ENCODE results near the gene EIF6. TPM values are rescaled to one million over a fixed set of nuclear protein-coding genes. Genes with fewer than 3 reads are reported as not detected.

EIF6 gene
- total RNA-seq, 4 donors from 2014 or later: 176 to 240 (median 198) TPM

GRCh38 chr20:35328689-35329088, 44.1 kb upstream of the EIF6 start:
- H3K36me3 ChIP-seq: peaks cover 0 to 11% (median 0%) of the 10 kb centered on the region in 3 donors
- 85 to 90% methylated on average over 4 of the region's 4 CpGs for WGBS, 2 donors
- intact Hi-C loops (cut with DNase I): no loop called here
- H3K4me3 ChIP-seq: no peak overlapping the region
- H3K4me1 ChIP-seq: peaks cover 0 to 29% (median 7%) of the 10 kb centered on the region in 3 donors
- no peak for DNase-seq
- TF ChIP-seq CTCF (IDR thresholded peaks at IDR 0.05): no peak
- no peak for TF ChIP-seq POLR2A (IDR thresholded peaks at IDR 0.05)
- H3K9me3 ChIP-seq: no peaks in the 10 kb centered on the region
- H3K27me3 ChIP-seq: no peaks in the 10 kb centered on the region
- H3K27ac ChIP-seq: peak overlapping the region in 1 of 4 donors; percentile 23

- no peak overlapping the region for H3K4me3 ChIP-seq
- H3K4me1 ChIP-seq: peaks cover 0 to 24% (median 7%) of the 10 kb centered on the region in 3 donors
- TF ChIP-seq POLR2A (IDR thresholded peaks at IDR 0.05) (no peak), CTCF (IDR thresholded peaks at IDR 0.05) (no peak)
- no peak for DNase-seq
- H3K36me3 ChIP-seq: peaks cover 0 to 11% (median 0%) of the 10 kb centered on the region in 3 donors
- 92 to 94% methylated on average over 3 of the region's 3 CpGs for WGBS, 2 donors
- H3K27ac ChIP-seq: no peak overlapping the region
- intact Hi-C loops (cut with DNase I): no loop called here
- no peaks in the 10 kb centered on the region for H3K27me3 ChIP-seq
- no peaks in the 10 kb centered on the region for H3K9me3 ChIP-seq
These were observed 43.6 kb upstream of the EIF6 start for GRCh38 chr20:35328095-35328685.

GRCh38 chr20:35327074-35327976, 42.8 kb upstream of the EIF6 start:
- peak overlapping the region in 1 of 4 donors; percentile 17 for H3K27ac ChIP-seq

GRCh38 chr20:35326740-35327073, 42.1 kb upstream of the EIF6 start:
- H3K4me1 ChIP-seq: peaks cover 0 to 22% (median 7%) of the 10 kb centered on the region in 3 donors
- TF ChIP-seq POLR2A (IDR thresholded peaks at IDR 0.05): no peak
- no peak for TF ChIP-seq CTCF (IDR thresholded peaks at IDR 0.05)
- no peaks in the 10 kb centered on the region for H3K27me3 ChIP-seq
- H3K4me3 ChIP-seq: no peak overlapping the region
- H3K36me3 ChIP-seq: peaks cover 0 to 1% (median 0%) of the 10 kb centered on the region in 3 donors
- 86 to 100% methylated on average over 3 of the region's 3 CpGs for WGBS, 2 donors
- peak overlapping the region in 1 of 4 donors; percentile 17 for H3K27ac ChIP-seq
- DNase-seq: no peak
- H3K9me3 ChIP-seq: no peaks in the 10 kb centered on the region
- intact Hi-C loops (cut with DNase I): no loop called here

More at GRCh38 chr20:35327074-35327976, 42.8 kb upstream of the EIF6 start:
- Histone ChIP-seq H3K9me3 (no peaks in the 10 kb centered on the region), H3K36me3 (peaks cover 0 to 8% (median 0%) of the 10 kb centered on the region in 3 donors), H3K27me3 (no peaks in the 10 kb centered on the region), H3K4me3 (no peak overlapping the region), H3K4me1 (peaks cover 0 to 22% (median 7%) of the 10 kb centered on the region in 3 donors)
- no peak for DNase-seq
- intact Hi-C loops (cut with DNase I): no loop called here
- TF ChIP-seq POLR2A (IDR thresholded peaks at IDR 0.05) (no peak), CTCF (IDR thresholded peaks at IDR 0.05) (no peak)
- WGBS, 2 donors: 91 to 92% methylated on average over 4 of the region's 4 CpGs

Measured in esophagus squamous epithelium (tissue), 5 donors.